Endodermal cell (in vitro differentiated cells): ENCODE results near the gene COPA. TPM values are rescaled to one million over a fixed set of nuclear protein-coding genes. Genes with fewer than 3 reads are reported as not detected.

Source experiments
- DNase-seq: peaks from one replicate; pipeline ENCODE4 v3.0.0-alpha.2; 2017
- H3K27ac ChIP-seq: 2 replicates; pipeline ENCODE4 v1.5.1; 2013; ENCODE audit warnings: mild to moderate bottlenecking, low read depth, low read length, moderate library complexity
- H3K27me3 ChIP-seq: 2 replicates; pipeline ENCODE4 v1.6.1; 2013; ENCODE audit warnings: mild to moderate bottlenecking, low read length, moderate library complexity; ENCODE audit not compliant: insufficient read depth, control insufficient read depth, poor library complexity, severe bottlenecking
- H3K36me3 ChIP-seq: 2 replicates; pipeline ENCODE4 v1.7.0; 2013; ENCODE audit warnings: mild to moderate bottlenecking, low read length, moderate library complexity; ENCODE audit not compliant: control insufficient read depth, insufficient read depth
- H3K4me1 ChIP-seq: one replicate; pipeline ENCODE4 v1.7.0; 2013; ENCODE audit warnings: low read length; ENCODE audit not compliant: control insufficient read depth, insufficient read depth
- H3K4me3 ChIP-seq: 2 replicates; pipeline ENCODE4 v1.5.1; 2013; ENCODE audit warnings: mild to moderate bottlenecking, low read length, moderate library complexity
- H3K9ac ChIP-seq: 2 replicates; pipeline ENCODE4 v1.6.1; 2013; ENCODE audit warnings: mild to moderate bottlenecking, low read length, moderate library complexity; ENCODE audit not compliant: poor library complexity, severe bottlenecking; ENCODE audit errors: extremely low read depth
- H3K9me3 ChIP-seq: 2 replicates; pipeline ENCODE4 v1.6.1; 2013; ENCODE audit warnings: mild to moderate bottlenecking, low read length, moderate library complexity; ENCODE audit not compliant: control insufficient read depth
- H3K27ac Mint-ChIP-seq: 2 replicates; pipeline ENCODE4 v1.8.0; 2020; ENCODE audit warnings: mixed read lengths
- H3K27me3 Mint-ChIP-seq: 2 replicates; pipeline ENCODE4 v1.8.0; 2021; ENCODE audit warnings: mild to moderate bottlenecking, mixed read lengths; ENCODE audit not compliant: insufficient read depth
- H3K36me3 Mint-ChIP-seq: 2 replicates; pipeline ENCODE4 v1.8.0; 2020; ENCODE audit warnings: low read depth, mixed read lengths
- H3K4me1 Mint-ChIP-seq: 2 replicates; pipeline ENCODE4 v1.8.0; 2020; ENCODE audit warnings: mixed read lengths
- H3K4me3 Mint-ChIP-seq: 2 replicates; pipeline ENCODE4 v1.8.0; 2020; ENCODE audit warnings: mild to moderate bottlenecking, moderate library complexity, mixed read lengths
- H3K9me3 Mint-ChIP-seq: 2 replicates; pipeline ENCODE4 v1.8.0; 2020; ENCODE audit warnings: mild to moderate bottlenecking, mixed read lengths
- CTCF ChIP-seq: fragments of 200-600 bp; sonication (generic); conservative IDR thresholded peaks from 2 replicates; pipeline ENCODE4 v1.5.0; 2021; ENCODE audit warnings: antibody characterized with exemption, mild to moderate bottlenecking
- WGBS, 2 experiments: methylation state at CpG; one replicate each; pipeline versions ENCODE4 v1.1.5 to v1.1.7; 2013; ENCODE audit warnings: missing lambda C conversion rate in 2 of 2, mixed read lengths in 1 of 2; ENCODE audit not compliant: insufficient coverage in 1 of 2, insufficient read length in 1 of 2; 5-methylcytosine and 5-hydroxymethylcytosine counted together
- total RNA-seq, 2 donors: library from RNA; stranded (reverse); fragmentation: NEBNext Ultra II Directional in 1 of 2; extraction: Animal tissue kit (Norgen Biotek cat#: 25700) in 1 of 2; gene quantifications; 2 replicates in 1 of 2; 3 replicates in 1 of 2; pipeline ENCODE4 v1.2.1, GENCODE V29; 2021

COPA gene
- total RNA-seq, 2 donors from 2014 or later, result 159 to 174 TPM

- Histone ChIP-seq H3K4me1 (no peaks in the 10 kb centered on the region), H3K9ac (no peak overlapping the region), H3K27me3 (no peaks in the 10 kb centered on the region), H3K9me3 (no peaks in the 10 kb centered on the region), H3K27ac (no peak overlapping the region), H3K4me3 (no peak overlapping the region), H3K36me3 (peaks cover 79% of the 10 kb centered on the region)
- DNase-seq, result no peak
- 96 to 100% methylated on average over 4 to 7 of the region's 7 CpGs for WGBS, 2 experiments
- Mint-ChIP-seq H3K4me3 (no peak overlapping the region), H3K27ac (no peak overlapping the region), H3K36me3 (peaks cover 69% of the 10 kb centered on the region), H3K9me3 (no peaks in the 10 kb centered on the region), H3K27me3 (no peaks in the 10 kb centered on the region), H3K4me1 (peaks cover 4% of the 10 kb centered on the region)
- no peak for TF ChIP-seq CTCF
Measured at GRCh38 chr1:160357286-160358002, 14.4 kb upstream of the COPA start.

- no peaks in the 10 kb centered on the region for H3K9me3 Mint-ChIP-seq
- no peak overlapping the region for H3K9ac ChIP-seq
- peaks cover 88% of the 10 kb centered on the region for H3K36me3 Mint-ChIP-seq
- H3K9me3 ChIP-seq, result no peaks in the 10 kb centered on the region
- TF ChIP-seq CTCF, result peak; percentile 86
- peaks cover 94% of the 10 kb centered on the region for H3K36me3 ChIP-seq
- no peaks in the 10 kb centered on the region for H3K27me3 Mint-ChIP-seq
- no peak overlapping the region for H3K27ac ChIP-seq
- no peaks in the 10 kb centered on the region for H3K4me1 Mint-ChIP-seq
- no peak overlapping the region for H3K4me3 Mint-ChIP-seq
- WGBS, 2 experiments, result 71 to 86% methylated on average over 4 to 5 of the region's 5 CpGs
- no peaks in the 10 kb centered on the region for H3K27me3 ChIP-seq
- H3K27ac Mint-ChIP-seq, result no peak overlapping the region
- no peaks in the 10 kb centered on the region for H3K4me1 ChIP-seq
- H3K4me3 ChIP-seq, result no peak overlapping the region
- DNase-seq, result peak; percentile 80
Measured at GRCh38 chr1:160354388-160354985, 11.4 kb upstream of the COPA start.

GRCh38 chr1:160353223-160353622, 10.2 kb upstream of the COPA start:
- no peak overlapping the region for H3K27ac ChIP-seq
- H3K4me3 ChIP-seq, result no peak overlapping the region
- Mint-ChIP-seq H3K27me3 (no peaks in the 10 kb centered on the region), H3K36me3 (peaks cover 86% of the 10 kb centered on the region), H3K9me3 (no peaks in the 10 kb centered on the region), H3K4me1 (no peaks in the 10 kb centered on the region), H3K27ac (no peak overlapping the region), H3K4me3 (no peak overlapping the region)
- no peak for DNase-seq
- H3K36me3 ChIP-seq, result peaks cover 99% of the 10 kb centered on the region
- no peaks in the 10 kb centered on the region for H3K4me1 ChIP-seq
- no peak for TF ChIP-seq CTCF
- H3K9ac ChIP-seq, result no peak overlapping the region
- 88 to 89% methylated on average over 1 to 2 of the region's 2 CpGs for WGBS, 2 experiments
- H3K9me3 ChIP-seq, result no peaks in the 10 kb centered on the region
- no peaks in the 10 kb centered on the region for H3K27me3 ChIP-seq
